SK-N-SH treated with all-trans-retinoic acid at 6 μM for 48 hours (cell line): ENCODE results near the gene SMIM38.

Experiments used
- ATAC-seq: fragments of 200-7000 bp; cut with Tn5 transposase; 3 replicates; pipeline ENCODE4 v1.9.1; 2020; ENCODE audit warnings: mild to moderate bottlenecking, moderate library complexity
- CSDC2 ChIP-seq: fragments of 250-450 bp; sonication (Bioruptor Pico); IDR thresholded peaks from 2 replicates; pipeline ENCODE4 v1.5.0; 2020; ENCODE audit warnings: mild to moderate bottlenecking, moderate library complexity
- ESRRG ChIP-seq: fragments of 250-450 bp; sonication (Bioruptor Pico); IDR thresholded peaks from 2 replicates; pipeline ENCODE4 v1.6.1; 2021; ENCODE audit warnings: mild to moderate bottlenecking
- GLIS3 ChIP-seq: fragments of 250-450 bp; sonication (Bioruptor Pico); IDR thresholded peaks from 2 replicates; pipeline ENCODE4 v1.5.0; 2020; ENCODE audit warnings: mild to moderate bottlenecking, moderate library complexity
- ISL1 ChIP-seq: fragments of 250-450 bp; sonication (Bioruptor Pico); IDR thresholded peaks from 2 replicates; pipeline ENCODE4 v2.1.2; 2022; ENCODE audit warnings: mild to moderate bottlenecking, moderate library complexity
- OSR1 ChIP-seq: fragments of 250-450 bp; sonication (Bioruptor Pico); IDR thresholded peaks from 2 replicates; pipeline ENCODE4 v1.8.0; 2022; ENCODE audit warnings: moderate library complexity, mild to moderate bottlenecking, inconsistent platforms
- PATZ1 ChIP-seq: fragments of 250-450 bp; sonication (Bioruptor Pico); IDR thresholded peaks from 2 replicates; pipeline ENCODE4 v1.8.0; 2020; ENCODE audit warnings: mild to moderate bottlenecking, moderate library complexity, borderline replicate concordance
- PPARA ChIP-seq: fragments of 250-450 bp; sonication (Bioruptor Pico); IDR thresholded peaks from 2 replicates; pipeline ENCODE4 v1.5.0; 2020; ENCODE audit warnings: mild to moderate bottlenecking, borderline replicate concordance
- RARB ChIP-seq: fragments of 250-450 bp; sonication (Bioruptor Pico); IDR thresholded peaks from 2 replicates; pipeline ENCODE4 v1.8.0; 2021; ENCODE audit warnings: mild to moderate bottlenecking, moderate library complexity
- SNAI2 ChIP-seq: fragments of 250-450 bp; sonication (Bioruptor Pico); IDR thresholded peaks from 2 replicates; pipeline ENCODE4 v1.5.0; 2020; ENCODE audit warnings: mild to moderate bottlenecking, moderate library complexity
- TCF4 ChIP-seq: fragments of 250-450 bp; sonication (Bioruptor Pico); IDR thresholded peaks from 2 replicates; pipeline ENCODE4 v1.8.0; 2021; ENCODE audit warnings: mild to moderate bottlenecking, moderate library complexity, borderline replicate concordance
- TOX ChIP-seq: fragments of 250-450 bp; sonication (Bioruptor Pico); IDR thresholded peaks from 2 replicates; pipeline ENCODE4 v1.8.0; 2021; ENCODE audit warnings: mild to moderate bottlenecking, moderate library complexity, borderline replicate concordance
- ZFP30 ChIP-seq: fragments of 450-650 bp; formaldehyde crosslinking; IDR thresholded peaks from 2 replicates; pipeline ENCODE4 v1.5.0; 2022; ENCODE audit warnings: mild to moderate bottlenecking, moderate library complexity
- ZNF565 ChIP-seq: fragments of 450-650 bp; formaldehyde crosslinking; conservative IDR thresholded peaks from 2 replicates; pipeline ENCODE4 v1.5.0; 2020; ENCODE audit warnings: low read depth, mild to moderate bottlenecking, moderate library complexity
- TF ChIP-seq, protein P1 (sequence below): fragments of 250-450 bp; sonication (Bioruptor Pico); IDR thresholded peaks from 2 replicates; pipeline ENCODE4 v1.8.0; 2021; ENCODE audit warnings: low read depth, mild to moderate bottlenecking, moderate library complexity, borderline replicate concordance
- TF ChIP-seq, protein P2 (sequence below): fragments of 250-450 bp; sonication (Bioruptor Pico); IDR thresholded peaks from 2 replicates; pipeline ENCODE4 v1.5.1; 2021; ENCODE audit warnings: mild to moderate bottlenecking, moderate library complexity
- TF ChIP-seq, protein P3 (sequence below): fragments of 250-450 bp; sonication (Bioruptor Pico); IDR thresholded peaks from 2 replicates; pipeline ENCODE4 v1.5.0; 2020; ENCODE audit warnings: mild to moderate bottlenecking, moderate library complexity

SMIM38 gene

DNA sequence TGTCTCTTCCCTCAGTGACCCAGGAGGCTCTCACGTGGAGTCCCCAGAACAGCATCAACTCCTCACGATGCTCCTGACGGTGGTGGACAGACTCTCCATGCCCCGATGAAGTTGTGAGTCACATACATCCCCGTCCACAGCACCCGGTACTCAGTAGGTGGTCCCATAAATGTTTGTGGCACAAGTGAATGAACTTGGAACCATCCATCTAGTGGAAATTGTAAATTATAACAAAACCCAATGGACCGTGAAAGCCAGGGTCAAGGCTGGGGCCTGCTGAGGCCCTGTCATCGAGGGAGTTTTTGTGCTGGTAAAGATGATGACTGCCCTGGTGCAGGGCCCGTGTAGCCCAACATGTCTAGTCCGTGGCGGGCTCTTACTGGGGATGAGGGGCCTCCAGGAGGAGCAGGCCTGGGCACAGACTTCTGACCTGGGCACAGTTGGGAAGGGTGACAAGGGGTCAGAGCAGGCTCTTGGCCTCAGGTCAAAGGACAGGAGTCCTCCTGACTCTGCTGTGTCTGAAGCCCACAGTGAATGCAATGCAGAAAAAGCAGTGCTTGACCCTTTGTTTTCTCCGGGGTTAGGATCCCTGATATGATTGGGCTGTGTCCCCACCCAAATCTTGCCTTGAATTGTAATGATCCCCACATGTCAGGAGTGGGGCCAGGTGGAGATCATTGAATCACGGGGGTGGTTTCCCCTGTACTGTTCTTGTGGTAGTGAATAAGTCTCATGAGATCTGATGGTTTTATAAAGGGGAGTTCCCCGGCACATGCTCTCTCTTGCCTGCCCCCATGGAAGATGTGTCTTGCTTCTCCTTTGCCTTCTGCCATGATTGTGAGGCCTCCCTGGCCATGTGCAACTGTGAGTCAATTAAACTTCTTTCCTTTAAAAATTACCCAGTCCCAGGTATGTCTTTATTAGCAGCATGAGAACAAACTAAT is 20.0 kb upstream of the SMIM38 start (continued):
- TF ChIP-seq, protein P1, sequence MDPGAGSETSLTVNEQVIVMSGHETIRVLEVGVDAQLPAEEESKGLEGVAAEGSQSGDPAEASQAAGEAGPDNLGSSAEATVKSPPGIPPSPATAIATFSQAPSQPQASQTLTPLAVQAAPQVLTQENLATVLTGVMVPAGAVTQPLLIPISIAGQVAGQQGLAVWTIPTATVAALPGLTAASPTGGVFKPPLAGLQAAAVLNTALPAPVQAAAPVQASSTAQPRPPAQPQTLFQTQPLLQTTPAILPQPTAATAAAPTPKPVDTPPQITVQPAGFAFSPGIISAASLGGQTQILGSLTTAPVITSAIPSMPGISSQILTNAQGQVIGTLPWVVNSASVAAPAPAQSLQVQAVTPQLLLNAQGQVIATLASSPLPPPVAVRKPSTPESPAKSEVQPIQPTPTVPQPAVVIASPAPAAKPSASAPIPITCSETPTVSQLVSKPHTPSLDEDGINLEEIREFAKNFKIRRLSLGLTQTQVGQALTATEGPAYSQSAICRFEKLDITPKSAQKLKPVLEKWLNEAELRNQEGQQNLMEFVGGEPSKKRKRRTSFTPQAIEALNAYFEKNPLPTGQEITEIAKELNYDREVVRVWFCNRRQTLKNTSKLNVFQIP (CRISPR knock-in tag): no peak
- no peak for TF ChIP-seq SNAI2
- no peak for TF ChIP-seq PPARA (CRISPR knock-in tag)
- TF ChIP-seq ESRRG (CRISPR knock-in tag): no peak
- no peak for TF ChIP-seq TCF4
- TF ChIP-seq, protein P2, sequence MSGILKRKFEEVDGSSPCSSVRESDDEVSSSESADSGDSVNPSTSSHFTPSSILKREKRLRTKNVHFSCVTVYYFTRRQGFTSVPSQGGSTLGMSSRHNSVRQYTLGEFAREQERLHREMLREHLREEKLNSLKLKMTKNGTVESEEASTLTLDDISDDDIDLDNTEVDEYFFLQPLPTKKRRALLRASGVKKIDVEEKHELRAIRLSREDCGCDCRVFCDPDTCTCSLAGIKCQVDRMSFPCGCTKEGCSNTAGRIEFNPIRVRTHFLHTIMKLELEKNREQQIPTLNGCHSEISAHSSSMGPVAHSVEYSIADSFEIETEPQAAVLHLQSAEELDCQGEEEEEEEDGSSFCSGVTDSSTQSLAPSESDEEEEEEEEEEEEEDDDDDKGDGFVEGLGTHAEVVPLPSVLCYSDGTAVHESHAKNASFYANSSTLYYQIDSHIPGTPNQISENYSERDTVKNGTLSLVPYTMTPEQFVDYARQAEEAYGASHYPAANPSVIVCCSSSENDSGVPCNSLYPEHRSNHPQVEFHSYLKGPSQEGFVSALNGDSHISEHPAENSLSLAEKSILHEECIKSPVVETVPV (CRISPR knock-in tag): no peak

DNA sequence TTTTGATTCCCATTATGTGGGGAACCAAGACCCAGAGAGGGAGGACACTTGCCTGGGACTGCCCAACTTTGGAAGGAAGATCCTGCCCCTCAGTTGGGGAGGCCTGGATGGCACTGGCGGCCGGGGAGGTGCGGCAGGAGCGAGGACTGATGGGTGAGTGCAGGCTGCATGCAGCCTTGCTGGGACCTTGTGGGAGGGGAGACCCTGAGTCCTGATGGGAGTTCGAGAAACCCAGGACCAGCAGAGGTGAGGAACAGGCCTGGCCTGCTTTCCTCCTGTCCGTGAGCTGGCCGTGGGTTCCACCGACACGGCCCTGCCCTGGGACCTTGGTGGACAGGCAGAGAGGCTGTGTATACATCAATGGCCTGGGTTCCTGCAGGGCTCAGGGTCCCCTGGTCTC is 19.3 kb upstream of the SMIM38 start:
- TF ChIP-seq ISL1: no peak
- no peak for TF ChIP-seq ZNF565
- TF ChIP-seq TOX (CRISPR knock-in tag): no peak
- TF ChIP-seq, protein P1 (CRISPR knock-in tag): no peak
- no peak for TF ChIP-seq ZFP30 (CRISPR knock-in tag)
- no peak for TF ChIP-seq CSDC2 (CRISPR knock-in tag)
- TF ChIP-seq PATZ1 (CRISPR knock-in tag): no peak
- TF ChIP-seq GLIS3 (CRISPR knock-in tag): no peak
- TF ChIP-seq RARB (CRISPR knock-in tag): no peak
- ATAC-seq: no peak

DNA sequence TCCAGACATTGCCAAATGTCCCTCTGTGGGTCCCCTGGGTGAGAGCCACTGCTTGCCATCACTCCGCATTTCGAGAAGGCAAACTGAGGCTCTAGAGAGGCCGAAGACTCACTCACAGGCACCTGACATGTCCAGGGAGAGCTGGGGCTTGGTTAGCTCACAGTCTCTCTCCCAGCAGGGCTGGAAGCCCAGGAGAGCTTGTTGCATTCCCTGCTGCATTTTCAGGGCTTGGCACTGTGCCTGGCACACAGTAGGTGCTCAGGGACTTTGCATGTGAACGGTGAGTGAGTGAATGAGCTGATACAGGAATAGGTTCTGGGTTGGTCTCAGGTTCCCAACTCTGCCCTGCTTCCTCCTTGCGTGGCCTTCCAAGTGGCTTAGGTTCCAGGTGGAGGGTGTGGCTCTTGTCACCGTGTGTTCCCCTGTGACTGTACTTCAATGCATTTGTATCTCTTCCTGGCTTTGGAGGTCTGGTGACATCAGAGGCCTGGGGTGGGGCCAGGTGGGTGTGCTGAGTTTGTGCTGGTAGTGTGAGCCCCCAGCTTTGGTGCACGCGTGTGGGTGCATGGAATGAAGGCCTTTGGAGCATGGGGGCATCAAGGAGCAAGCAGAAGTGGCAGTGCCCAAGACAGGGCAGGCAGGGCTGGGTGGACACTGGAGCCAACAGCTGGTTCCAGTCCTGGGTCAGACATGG is 18.4 kb upstream of the SMIM38 start:
- TF ChIP-seq, protein P3, sequence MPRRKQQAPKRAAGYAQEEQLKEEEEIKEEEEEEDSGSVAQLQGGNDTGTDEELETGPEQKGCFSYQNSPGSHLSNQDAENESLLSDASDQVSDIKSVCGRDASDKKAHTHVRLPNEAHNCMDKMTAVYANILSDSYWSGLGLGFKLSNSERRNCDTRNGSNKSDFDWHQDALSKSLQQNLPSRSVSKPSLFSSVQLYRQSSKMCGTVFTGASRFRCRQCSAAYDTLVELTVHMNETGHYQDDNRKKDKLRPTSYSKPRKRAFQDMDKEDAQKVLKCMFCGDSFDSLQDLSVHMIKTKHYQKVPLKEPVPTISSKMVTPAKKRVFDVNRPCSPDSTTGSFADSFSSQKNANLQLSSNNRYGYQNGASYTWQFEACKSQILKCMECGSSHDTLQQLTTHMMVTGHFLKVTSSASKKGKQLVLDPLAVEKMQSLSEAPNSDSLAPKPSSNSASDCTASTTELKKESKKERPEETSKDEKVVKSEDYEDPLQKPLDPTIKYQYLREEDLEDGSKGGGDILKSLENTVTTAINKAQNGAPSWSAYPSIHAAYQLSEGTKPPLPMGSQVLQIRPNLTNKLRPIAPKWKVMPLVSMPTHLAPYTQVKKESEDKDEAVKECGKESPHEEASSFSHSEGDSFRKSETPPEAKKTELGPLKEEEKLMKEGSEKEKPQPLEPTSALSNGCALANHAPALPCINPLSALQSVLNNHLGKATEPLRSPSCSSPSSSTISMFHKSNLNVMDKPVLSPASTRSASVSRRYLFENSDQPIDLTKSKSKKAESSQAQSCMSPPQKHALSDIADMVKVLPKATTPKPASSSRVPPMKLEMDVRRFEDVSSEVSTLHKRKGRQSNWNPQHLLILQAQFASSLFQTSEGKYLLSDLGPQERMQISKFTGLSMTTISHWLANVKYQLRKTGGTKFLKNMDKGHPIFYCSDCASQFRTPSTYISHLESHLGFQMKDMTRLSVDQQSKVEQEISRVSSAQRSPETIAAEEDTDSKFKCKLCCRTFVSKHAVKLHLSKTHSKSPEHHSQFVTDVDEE (CRISPR knock-in tag): no peak
- no peak for TF ChIP-seq ISL1
- TF ChIP-seq, protein P1 (CRISPR knock-in tag): no peak
- no peak for TF ChIP-seq ZNF565
- no peak for TF ChIP-seq OSR1 (CRISPR knock-in tag)
- ATAC-seq: no peak
